ACHN (cell line): ENCODE results near the gene SLC38A9.
"Not testable (repeated sequence)": the region's sequence is repeated elsewhere in the genome, so short reads cannot be mapped to it uniquely, and the experiment has no call there.

Experiments
- DNase-seq: peaks from one replicate; pipeline ENCODE4 v3.0.0-alpha.2; 2015
- in situ Hi-C: cut with HindIII; loops from 2 replicates; pipeline ENCODE4 v1.10.0; 2017; ENCODE audit warnings: low sequenced_read_pairs, low pct_ligation_motif_present, low pct_unique_long_range_greater_than_20kb

The SLC38A9 gene

DNA sequence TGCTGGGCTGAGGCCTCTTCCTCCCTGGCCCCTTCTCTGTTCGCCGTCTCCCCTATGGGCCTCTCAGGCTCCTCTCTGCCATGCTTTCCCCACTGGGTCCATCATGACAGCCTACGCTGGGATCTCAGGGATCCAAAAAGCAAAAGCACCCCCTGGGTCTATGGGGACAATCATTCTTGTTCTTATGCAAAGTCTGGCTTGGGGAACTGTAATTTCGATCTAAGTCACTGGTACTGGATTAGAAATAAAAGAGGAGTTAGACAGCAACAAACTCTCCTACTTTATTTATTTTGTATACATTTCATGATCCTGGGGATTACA lies 86.6 kb downstream of the SLC38A9 start:
- in situ Hi-C loops, result no loop called here
- no peak for DNase-seq

- in situ Hi-C loops, result no loop called here
- DNase-seq, result no peak
Measured at GRCh38 chr5:55624841-55625588, 87.1 kb downstream of the SLC38A9 start.

DNA sequence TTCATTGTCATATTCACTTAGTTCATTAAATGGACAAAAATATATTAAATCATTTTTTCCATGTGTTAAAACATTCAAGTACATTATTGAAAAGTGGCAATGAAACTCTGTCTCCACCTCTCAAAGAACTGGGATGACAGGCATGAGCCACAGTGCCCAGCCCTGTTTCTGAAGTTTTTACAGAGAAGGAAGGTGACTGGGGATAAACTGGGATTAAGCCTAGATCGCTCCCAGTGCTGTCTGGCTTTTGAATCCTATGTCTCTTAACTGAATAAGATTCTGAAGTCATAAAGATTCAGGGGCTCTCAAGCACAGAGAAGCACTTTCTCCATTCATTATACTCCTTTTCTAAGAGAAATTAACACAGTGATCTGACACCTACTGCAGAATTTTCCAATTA lies 88.3 kb downstream of the SLC38A9 start:
- in situ Hi-C loops, result no loop called here
- no peak for DNase-seq

GRCh38 chr5:55622460-55622859 lies 89.7 kb downstream of the SLC38A9 start:
- no peak for DNase-seq
- in situ Hi-C loops, result no loop called here

DNA sequence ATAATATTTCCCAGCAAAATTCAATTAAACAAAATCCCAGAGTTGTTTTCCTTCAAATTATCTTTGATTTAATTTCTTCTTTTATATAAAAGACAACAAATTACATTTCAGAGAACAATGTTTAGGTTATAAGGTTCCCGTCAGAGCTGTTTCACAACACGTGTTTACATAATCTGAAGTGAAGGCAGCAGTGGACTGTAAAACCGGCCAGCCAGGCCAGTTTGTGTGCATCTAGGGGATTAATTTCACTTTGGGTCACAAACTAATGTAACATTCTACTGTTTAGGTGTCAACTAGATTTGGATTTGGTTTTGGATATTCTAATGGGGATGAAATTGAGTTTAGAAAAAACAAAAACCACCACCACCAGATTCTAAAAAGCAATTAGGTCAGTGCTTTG lies 90.9 kb downstream of the SLC38A9 start:
- no peak for DNase-seq
- in situ Hi-C loops, result no loop called here

DNA sequence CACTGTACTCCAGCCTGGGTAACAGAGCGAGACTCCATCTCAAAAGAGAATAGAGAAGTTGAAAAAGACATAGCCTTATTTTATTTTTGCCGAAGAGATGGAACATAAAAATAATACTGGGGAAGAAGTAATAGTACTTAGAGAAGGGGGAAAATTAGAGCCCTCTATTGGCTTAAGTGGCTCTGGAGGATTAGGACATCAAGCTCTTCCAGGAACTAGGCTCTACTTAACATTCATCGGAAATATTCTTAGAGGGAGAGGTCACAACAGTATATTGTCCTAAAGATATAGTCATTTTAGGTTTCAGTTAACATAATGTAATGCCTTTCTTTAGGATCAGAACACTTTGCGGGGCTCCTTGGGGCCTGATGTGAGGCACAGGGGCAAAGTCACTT lies 91.4 kb downstream of the SLC38A9 start:
- no peak for DNase-seq
- in situ Hi-C loops, result no loop called here

DNA sequence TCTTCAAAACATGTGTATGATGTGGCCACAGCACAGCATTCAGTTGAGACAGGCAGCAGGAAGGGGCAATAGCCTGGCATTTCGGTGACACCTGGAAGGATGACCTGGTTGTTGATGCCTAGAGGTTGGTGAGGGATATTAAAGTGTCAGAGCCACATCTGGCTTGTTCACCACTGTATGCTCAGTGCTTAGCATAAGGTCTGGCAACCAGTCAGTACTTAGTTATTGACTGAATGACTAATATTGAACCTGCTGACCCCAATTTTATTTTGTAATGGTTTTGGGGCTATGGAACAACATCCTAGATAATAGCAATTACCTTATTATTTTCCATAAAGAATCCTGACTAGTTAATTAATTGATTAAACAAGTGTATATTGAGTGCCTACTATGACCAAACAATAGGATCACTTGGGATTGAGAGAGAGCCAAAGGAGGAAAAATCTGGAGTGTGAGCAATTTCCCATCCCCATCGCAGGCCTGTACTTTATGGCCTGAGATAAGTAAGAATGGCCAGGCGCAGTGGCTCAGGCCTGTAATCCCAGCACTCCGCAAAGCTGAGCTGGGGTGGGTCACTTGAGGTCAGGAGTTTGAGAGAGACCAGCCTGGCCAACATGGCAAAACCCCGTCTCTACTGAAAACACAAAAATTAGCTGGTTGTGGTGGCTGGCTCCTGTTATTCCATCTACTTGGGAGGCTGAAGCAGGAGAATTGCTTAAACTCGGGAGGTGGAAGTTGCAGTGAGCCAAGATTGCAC lies 91.9 kb downstream of the SLC38A9 start:
- in situ Hi-C loops, result no loop called here
- no peak for DNase-seq

DNA sequence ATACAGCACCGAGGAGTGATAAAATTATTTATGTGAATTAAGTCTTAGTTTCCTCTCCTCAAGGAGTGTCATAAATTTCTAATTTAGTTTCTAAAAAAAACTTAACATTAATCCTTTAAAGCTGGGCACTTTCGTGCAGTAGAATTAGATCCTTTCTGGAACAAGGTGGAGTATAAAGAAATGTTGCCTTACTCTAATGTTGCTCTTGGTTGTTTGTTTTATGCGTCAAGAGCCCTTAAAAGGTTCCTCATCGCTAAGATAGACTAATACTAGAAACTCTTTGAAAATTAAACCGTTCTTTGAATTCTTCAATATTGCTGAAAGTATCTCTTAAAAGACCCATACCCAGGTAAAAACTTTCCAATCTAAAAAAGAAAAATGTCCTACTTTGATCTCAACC lies 93.8 kb downstream of the SLC38A9 start:
- no peak for DNase-seq

DNA sequence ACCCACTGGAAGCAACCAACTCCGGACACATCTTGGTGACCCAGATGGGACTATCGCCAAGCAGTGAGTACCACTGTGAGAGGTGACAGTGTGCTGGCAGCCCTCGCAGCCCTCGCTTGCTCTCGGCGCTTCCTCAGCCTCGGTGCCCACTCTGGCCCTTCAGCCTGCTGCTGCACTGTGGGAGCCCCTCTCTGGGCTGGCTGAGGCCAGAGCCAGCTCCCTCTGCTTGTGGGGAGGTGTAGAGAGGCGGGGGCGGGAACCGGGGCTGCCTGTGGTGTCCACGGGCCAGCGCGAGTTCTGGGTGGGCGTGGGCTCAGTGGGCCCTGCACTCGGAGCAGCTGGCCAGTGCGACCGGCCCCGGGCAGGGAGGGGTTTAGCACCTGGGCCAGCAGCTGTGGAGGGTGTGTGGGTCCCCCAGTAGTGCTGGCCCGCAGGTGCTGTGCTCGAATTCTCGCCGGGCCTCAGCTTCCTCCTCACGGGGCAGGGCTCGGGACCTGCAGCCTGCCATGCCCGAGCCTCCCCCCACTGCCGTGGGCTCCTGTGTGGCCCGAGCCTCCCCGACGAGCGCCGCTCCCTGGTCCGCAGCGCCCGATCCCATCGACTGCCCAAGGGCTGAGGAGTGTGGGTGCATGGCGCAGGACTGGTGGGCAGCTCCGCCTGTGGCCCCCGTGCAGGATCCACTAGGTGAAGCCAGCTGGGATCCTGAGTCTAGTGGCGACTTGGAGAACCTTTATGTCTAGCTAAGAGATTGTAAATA lies 98.8 kb downstream of the SLC38A9 start:
- in situ Hi-C loops, result no loop called here
- no peak for DNase-seq

More for the DNA sequence above, 93.8 kb downstream of the SLC38A9 start:
- in situ Hi-C loops, result no loop called here

GRCh38 chr5:55610542-55610941 lies 101.6 kb downstream of the SLC38A9 start:
- no peak for DNase-seq
- in situ Hi-C loops, result no loop called here

- in situ Hi-C loops, result no loop called here
- DNase-seq, result no peak
Measured at GRCh38 chr5:55609413-55609812, 102.7 kb downstream of the SLC38A9 start.

DNA sequence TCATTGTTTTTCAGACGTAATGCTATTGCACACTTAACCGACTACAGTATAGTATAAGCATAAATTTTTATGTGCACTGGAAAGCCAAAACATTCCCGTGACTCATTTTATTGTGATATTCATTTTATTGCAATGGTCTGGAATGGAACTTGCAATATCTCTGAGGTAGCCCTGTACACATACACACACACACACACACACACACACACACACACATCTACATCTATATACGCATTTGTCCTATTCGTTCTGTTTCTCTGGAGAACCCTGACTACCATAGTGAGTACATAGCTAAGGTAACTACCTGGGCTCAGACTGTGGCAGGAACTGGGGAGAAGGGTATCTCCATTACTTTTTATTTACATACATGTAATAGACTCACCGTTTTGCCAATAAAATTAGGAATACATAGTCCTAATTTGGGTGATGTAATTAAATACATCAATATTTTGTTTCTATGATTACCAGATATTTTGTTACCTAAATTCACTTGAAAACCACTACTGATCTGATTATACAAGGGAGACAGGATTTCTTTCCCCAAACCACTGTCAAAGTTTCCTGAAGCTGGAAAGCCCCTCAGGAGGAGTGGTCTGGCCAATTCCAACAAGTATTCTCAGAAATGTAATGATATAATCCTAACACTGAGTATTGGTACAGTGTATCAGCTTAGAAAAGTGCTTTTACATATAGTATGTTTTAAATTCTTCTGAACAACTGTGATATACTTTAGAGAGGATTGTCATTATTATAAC lies 103.4 kb downstream of the SLC38A9 start:
- in situ Hi-C loops, result no loop called here
- DNase-seq, result no peak

DNA sequence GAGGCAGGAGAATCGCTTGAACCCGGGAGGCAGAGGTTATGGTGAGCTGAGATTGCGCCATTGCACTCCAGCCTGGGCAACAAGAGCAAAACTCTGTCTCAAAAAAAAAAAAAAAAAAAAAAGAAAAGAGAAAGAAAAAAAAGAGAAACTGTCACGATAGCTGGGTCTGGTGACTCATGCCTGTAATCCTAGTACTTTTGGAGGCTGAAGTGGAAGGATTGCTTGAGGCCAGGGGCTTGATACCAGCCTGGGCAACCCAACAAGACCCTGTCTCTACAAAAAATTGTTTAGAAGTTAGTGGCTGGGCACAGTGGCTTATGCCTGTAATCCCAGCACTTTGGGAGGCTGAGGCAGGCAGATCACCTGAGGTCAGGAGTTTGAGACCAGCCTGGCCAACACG lies 104.8 kb downstream of the SLC38A9 start:
- in situ Hi-C loops, DNase-seq: not testable (repeated sequence)

GRCh38 chr5:55604611-55605067 lies 107.5 kb downstream of the SLC38A9 start:
- in situ Hi-C loops, result no loop called here
- DNase-seq, result peak; percentile 14

DNA sequence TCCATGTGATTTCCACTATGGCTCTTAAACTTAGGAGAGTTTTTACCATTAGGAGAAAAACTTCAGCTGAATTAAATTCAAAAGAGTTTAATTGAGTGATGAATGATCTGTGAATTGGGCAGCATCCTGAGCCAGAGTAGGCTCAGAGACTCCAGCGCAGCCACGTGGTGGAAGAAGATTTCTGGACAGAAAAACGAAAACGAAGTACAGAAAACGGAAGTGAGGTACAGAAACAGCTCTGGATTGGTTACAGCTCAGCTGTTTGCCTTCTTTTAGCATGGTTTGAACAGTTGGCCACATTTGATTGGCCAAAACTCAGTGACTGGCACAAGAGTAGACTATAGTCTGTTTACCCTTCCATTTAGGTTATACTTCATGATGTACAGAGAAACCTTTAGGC lies 108.2 kb downstream of the SLC38A9 start:
- in situ Hi-C loops, result no loop called here
- no peak for DNase-seq

GRCh38 chr5:55601628-55602027 lies 110.5 kb downstream of the SLC38A9 start:
- no peak for DNase-seq
- in situ Hi-C loops, result no loop called here

DNA sequence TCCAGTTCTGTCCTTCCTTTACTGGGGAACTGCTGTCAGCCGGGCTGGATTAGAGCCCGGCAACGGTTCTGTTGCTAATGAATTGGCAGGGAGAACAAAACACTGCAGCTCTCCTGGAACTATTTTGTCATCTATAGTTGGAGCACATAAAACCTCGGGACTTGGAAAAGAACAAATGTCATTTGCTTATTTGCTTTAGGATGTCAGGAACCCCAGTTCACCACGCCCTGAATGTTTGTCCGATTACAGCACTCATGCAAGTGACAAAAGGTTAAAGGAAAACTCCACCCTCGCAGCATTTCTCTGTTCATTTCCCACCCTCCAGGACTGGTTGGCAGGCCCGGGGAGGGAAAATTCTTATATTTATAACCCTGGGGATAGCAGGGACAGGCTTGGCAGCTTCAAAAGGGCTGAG lies 110.9 kb downstream of the SLC38A9 start:
- in situ Hi-C loops, result no loop called here
- DNase-seq, result peak; percentile 35

DNA sequence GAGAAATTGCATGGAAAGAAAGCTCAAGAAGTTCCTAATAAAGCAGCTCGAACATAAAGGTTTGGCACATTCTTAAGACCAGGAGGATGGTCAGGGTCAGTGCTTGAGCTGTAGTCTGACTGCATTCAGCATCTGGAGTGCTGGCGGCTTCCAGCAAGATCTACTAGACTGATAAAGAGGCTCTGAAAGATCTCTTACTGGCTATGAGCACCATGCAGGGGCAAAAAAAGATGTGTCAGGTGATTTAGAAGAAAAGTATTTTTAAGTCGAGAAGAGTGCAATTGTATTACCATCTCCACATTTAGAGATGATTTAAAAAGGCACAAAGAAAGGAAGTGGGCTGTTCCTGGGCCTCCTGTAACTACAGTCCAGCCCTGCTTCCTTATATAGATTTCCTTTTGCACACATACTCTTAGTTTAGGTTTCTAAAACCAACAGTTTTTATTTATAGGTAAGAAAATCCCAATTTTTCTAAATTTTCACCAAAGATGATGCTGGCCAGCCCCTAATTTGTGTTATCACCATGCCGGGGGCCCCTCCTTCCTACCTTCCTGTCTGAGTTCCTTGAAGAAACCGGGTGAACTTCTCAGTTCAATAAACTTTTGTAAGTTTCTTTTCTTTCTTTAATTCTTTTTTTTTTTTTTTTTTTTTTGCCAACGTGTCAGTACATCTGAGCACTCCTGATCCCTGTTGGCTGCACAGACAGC lies 111.5 kb downstream of the SLC38A9 start:
- no peak for DNase-seq
- in situ Hi-C loops, result no loop called here
